Stimulated activated memory B cell treated with anti-CD40 and anti-IgM and Interleukin-4, amounts not matched to agents 10 μg/mL and 1 μg/mL and 100 μg/mL, for 72 hours (primary cell): ENCODE data around the gene HILPDA.

ENCODE experiments used
- ATAC-seq: fragments of 150-1000 bp; cut with Tn5 transposase; 2 replicates; pipeline ENCODE4 v1.10.0; 2021
- H3K27ac Mint-ChIP-seq: one replicate; pipeline ENCODE4 v1.8.0; 2022; ENCODE audit warnings: mild to moderate bottlenecking, mixed read lengths
- H3K27me3 Mint-ChIP-seq: one replicate; pipeline ENCODE4 v1.8.0; 2022; ENCODE audit warnings: mixed read lengths
- H3K36me3 Mint-ChIP-seq: one replicate; pipeline ENCODE4 v1.8.0; 2022; ENCODE audit warnings: mixed read lengths
- H3K4me1 Mint-ChIP-seq: one replicate; pipeline ENCODE4 v1.8.0; 2022; ENCODE audit warnings: mixed read lengths
- H3K4me3 Mint-ChIP-seq: one replicate; pipeline ENCODE4 v1.8.0; 2022; ENCODE audit warnings: mild to moderate bottlenecking, moderate library complexity, mixed read lengths
- H3K9me3 Mint-ChIP-seq: one replicate; pipeline ENCODE4 v1.8.0; 2022; ENCODE audit warnings: mixed read lengths

The HILPDA gene, protein sequence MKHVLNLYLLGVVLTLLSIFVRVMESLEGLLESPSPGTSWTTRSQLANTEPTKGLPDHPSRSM

DNA sequence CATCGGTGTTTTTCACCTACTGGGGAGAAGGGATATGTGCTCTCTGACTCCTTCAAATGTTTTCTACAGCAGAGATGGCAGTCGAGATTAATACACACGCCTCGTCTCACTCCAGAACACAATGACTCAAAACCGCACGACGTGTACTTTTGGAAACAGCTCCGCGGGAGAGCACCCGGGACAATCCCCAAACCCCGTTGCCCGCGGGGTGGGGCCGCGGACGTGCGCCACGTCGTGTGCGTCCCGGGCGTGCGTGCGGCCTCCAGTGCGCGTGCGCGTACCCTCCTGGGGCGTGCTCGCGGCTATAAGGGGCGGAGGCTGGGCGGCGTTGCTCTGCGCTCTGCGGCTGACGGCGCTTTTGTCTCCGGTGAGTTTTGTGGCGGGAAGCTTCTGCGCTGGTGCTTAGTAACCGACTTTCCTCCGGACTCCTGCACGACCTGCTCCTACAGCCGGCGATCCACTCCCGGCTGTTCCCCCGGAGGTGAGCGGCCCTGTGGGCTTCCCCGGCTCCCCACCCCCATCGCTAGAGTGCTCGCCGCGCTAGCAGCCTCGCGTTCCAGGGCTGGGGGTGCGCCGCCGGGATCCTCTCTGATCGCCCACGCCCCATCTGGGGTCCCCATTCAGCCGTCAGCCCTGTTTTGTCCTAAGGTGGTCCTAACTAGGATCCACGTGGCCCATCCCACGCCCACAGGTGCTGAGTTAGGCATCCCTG lies at the start of gene HILPDA:
Gene HILPDA (plus strand): TSS at position 336 of the 712 bp plus-strand sequence. CDS start 1,391 bp downstream, outside the sequence.
- H3K4me1 Mint-ChIP-seq: peaks cover 52% of the 10 kb centered on the region
- peak; percentile 96 for ATAC-seq
- H3K4me3 Mint-ChIP-seq: peak within 1 kb of the TSS; percentile 93
- H3K9me3 Mint-ChIP-seq: no peaks in the 10 kb centered on the region
- no peaks in the 10 kb centered on the region for H3K27me3 Mint-ChIP-seq
- H3K27ac Mint-ChIP-seq: peak within 1 kb of the TSS; percentile 98
- peaks cover 11% of the 10 kb centered on the region for H3K36me3 Mint-ChIP-seq

DNA sequence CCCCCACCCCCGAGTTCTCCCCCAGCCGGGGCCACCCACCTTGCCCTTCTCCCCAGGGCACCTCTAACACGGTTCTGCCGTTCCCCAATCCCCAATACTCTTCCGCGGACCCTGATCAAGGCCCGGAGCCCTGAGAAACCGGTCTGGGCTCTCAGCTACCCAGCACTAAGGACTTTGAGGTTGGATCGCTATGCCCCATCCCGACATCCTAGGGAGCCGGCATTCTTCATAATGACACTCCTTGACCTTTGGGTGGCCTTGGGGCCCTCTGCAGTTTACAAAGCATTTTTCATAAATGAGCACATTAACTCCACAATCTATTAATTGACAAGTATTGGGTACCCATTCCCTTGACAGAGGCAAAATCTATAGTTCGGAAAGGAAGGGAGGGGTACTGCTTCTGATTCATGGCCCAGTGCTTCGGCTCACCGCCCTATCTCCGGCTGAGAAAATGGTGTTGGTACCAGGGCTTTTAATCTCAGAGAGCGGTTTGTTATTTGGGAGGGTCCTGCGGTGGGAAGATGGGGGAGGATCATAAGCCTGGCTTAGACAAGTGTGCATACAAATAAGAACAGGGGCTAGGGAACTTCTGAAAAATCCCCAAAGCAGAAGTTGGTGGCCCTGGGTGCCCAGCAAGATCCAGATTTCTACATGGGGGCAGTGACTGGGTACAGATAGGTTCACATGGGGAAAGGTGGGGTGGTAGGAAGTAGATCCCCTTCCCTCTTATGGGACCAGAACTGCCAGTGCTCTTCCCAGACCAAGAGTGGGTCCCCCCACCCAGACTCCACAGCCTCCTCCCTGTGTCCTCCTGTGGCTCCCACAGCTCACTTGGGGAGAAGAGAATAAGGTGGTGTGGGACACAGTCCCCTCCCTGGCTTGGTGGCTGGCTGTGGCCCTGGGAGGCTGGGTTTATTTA lies 49.1 kb upstream of the HILPDA start:
- Mint-ChIP-seq H3K4me3 (peak overlapping the region; percentile 88), H3K27me3 (no peaks in the 10 kb centered on the region), H3K4me1 (peaks cover 57% of the 10 kb centered on the region), H3K27ac (peak overlapping the region; percentile 79), H3K36me3 (peaks cover 9% of the 10 kb centered on the region), H3K9me3 (no peaks in the 10 kb centered on the region)
- no peak for ATAC-seq

DNA sequence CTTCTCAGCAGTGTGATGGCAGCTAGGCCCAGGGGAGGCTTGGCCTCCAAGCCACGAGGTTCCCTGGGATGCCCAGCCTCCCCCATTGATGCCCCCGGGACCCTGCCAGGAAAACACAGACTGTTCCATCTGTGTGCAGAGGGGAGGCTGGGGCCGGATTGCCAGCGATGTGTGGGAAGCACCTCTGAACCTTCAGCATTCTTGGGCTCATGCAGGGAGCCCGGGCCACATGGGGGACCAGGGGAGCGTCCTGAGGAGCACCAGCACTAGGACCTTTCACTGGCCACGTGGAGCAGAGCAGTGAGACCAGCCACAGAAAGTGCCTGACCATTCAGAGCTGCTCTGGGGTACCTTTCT lies 48.5 kb upstream of the HILPDA start:
- Mint-ChIP-seq H3K4me1 (peaks cover 57% of the 10 kb centered on the region), H3K4me3 (no peak overlapping the region), H3K9me3 (no peaks in the 10 kb centered on the region), H3K27ac (peak overlapping the region; percentile 79), H3K27me3 (no peaks in the 10 kb centered on the region), H3K36me3 (peaks cover 7% of the 10 kb centered on the region)
- no peak for ATAC-seq

GRCh38 chr7:128407751-128408708 lies 47.6 kb upstream of the HILPDA start:
- Mint-ChIP-seq H3K36me3 (peaks cover 7% of the 10 kb centered on the region), H3K27me3 (no peaks in the 10 kb centered on the region), H3K4me3 (peak overlapping the region; percentile 93), H3K9me3 (no peaks in the 10 kb centered on the region), H3K4me1 (peaks cover 57% of the 10 kb centered on the region), H3K27ac (peak overlapping the region; percentile 9)
- no peak for ATAC-seq

- no peaks in the 10 kb centered on the region for H3K27me3 Mint-ChIP-seq
- H3K4me1 Mint-ChIP-seq: peaks cover 49% of the 10 kb centered on the region
- H3K27ac Mint-ChIP-seq: peak overlapping the region; percentile 75
- H3K36me3 Mint-ChIP-seq: no peaks in the 10 kb centered on the region
- ATAC-seq: no peak
- H3K4me3 Mint-ChIP-seq: peak overlapping the region; percentile 93
- H3K9me3 Mint-ChIP-seq: no peaks in the 10 kb centered on the region
Measured at GRCh38 chr7:128408709-128409595, 46.7 kb upstream of the HILPDA start.

GRCh38 chr7:128409596-128410450 lies 45.9 kb upstream of the HILPDA start, which contains the start of gene IMPDH1:
TSS of gene IMPDH1 (minus strand) at chr7:128409982. CDS start at chr7:128409901, 81 bp downstream.
- H3K4me1 Mint-ChIP-seq: peaks cover 40% of the 10 kb centered on the region
- ATAC-seq: peak; percentile 92
- no peaks in the 10 kb centered on the region for H3K27me3 Mint-ChIP-seq
- no peaks in the 10 kb centered on the region for H3K36me3 Mint-ChIP-seq
- H3K9me3 Mint-ChIP-seq: no peaks in the 10 kb centered on the region
- H3K4me3 Mint-ChIP-seq: peak within 1 kb of the TSS; percentile 93
- H3K27ac Mint-ChIP-seq: peak within 1 kb of the TSS; percentile 75

DNA sequence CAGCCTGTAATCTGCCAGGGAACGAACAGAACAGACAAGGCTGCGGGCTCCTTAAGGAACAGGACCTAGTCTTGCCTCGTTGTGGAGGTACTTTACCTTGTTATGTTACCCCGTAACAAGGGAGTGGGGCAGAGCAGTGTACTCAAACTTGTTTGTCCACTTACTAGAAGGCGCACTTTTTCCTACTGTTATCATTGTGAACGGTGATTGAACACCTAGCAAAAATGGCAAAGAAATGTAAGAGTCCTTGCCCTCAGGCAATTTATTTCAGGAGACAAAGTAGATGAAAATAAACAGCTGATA lies 45.3 kb upstream of the HILPDA start:
- Mint-ChIP-seq H3K4me1 (peaks cover 36% of the 10 kb centered on the region), H3K36me3 (no peaks in the 10 kb centered on the region), H3K27me3 (no peaks in the 10 kb centered on the region), H3K4me3 (peak overlapping the region; percentile 93), H3K27ac (peak overlapping the region; percentile 75), H3K9me3 (no peaks in the 10 kb centered on the region)
- ATAC-seq: no peak

DNA sequence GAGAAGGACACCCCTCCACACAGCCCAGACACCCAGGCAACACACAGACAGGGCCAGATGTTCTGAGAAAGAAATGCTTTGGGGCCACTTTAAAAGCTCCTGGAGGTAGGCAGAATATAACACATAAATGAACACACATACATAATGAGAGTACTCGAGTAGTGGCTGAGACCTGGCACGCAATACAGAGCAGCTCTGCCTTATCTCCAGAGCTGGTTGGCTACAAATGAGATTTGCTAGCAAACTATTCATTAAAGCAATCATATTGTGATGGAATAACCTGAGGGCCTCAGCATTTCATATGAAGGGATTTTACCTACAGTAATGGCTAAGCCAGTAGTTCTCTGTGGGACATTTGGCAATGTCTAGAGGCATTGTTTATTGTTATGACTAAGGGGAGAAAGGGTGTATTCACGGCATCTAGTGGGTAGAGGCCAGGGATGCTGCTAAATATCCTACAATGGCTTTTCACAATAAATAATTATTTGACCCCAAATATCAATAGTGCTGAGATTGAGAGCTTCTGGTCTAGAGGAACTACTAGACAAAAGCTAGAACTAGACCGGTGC lies 40.4 kb upstream of the HILPDA start:
- Mint-ChIP-seq H3K36me3 (no peaks in the 10 kb centered on the region), H3K27me3 (no peaks in the 10 kb centered on the region), H3K9me3 (no peaks in the 10 kb centered on the region), H3K27ac (no peak overlapping the region), H3K4me3 (no peak overlapping the region), H3K4me1 (peaks cover 2% of the 10 kb centered on the region)
- ATAC-seq: no peak

DNA sequence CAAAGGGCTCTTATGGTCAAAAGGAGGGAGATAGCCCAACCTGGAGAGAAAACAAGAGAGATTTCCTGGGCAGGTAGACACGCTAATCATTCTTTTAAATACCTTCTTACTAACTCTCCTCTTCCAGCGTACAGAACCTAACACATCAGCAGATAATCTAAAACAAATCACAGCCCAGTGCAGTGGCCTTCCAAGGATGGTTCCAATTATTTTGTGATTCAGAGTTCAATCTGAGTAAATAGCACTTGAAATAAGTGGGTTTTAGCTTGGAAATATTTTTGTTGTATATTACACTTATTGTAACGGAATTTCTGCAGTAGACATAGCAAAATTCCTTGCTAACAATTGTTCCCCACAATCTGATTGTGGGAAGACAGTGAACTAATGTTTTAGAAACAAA lies 38.6 kb upstream of the HILPDA start:
- H3K27ac Mint-ChIP-seq: no peak overlapping the region
- no peak overlapping the region for H3K4me3 Mint-ChIP-seq
- no peaks in the 10 kb centered on the region for H3K36me3 Mint-ChIP-seq
- no peaks in the 10 kb centered on the region for H3K4me1 Mint-ChIP-seq
- H3K9me3 Mint-ChIP-seq: no peaks in the 10 kb centered on the region
- no peaks in the 10 kb centered on the region for H3K27me3 Mint-ChIP-seq
- ATAC-seq: no peak

DNA sequence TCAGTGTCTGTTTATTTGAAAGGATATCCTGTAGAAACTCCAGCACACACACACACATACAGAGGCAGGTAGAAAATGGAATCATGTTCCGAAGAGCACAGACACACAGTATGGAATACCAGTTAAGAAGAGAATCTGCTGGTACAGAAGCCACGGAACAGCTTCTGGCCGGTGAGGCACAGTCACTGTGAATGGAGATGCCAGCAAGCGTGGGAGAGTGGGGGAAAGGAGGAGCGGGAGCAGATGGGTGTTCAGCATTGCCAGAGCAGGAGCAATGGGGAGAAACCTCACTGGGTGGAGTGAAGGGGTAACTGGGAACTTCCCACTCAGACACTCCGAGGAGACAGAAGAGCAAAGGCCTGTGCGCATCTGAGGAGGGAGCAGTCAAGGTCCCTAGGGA lies 36.4 kb upstream of the HILPDA start:
- Mint-ChIP-seq H3K27me3 (no peaks in the 10 kb centered on the region), H3K4me3 (no peak overlapping the region), H3K36me3 (no peaks in the 10 kb centered on the region), H3K27ac (no peak overlapping the region), H3K4me1 (no peaks in the 10 kb centered on the region), H3K9me3 (no peaks in the 10 kb centered on the region)
- ATAC-seq: no peak

- no peak overlapping the region for H3K27ac Mint-ChIP-seq
- H3K9me3 Mint-ChIP-seq: no peaks in the 10 kb centered on the region
- H3K4me1 Mint-ChIP-seq: no peaks in the 10 kb centered on the region
- H3K27me3 Mint-ChIP-seq: no peaks in the 10 kb centered on the region
- H3K4me3 Mint-ChIP-seq: no peak overlapping the region
- no peaks in the 10 kb centered on the region for H3K36me3 Mint-ChIP-seq
- no peak for ATAC-seq
Measured at GRCh38 chr7:128420773-128421172, 34.9 kb upstream of the HILPDA start.

DNA sequence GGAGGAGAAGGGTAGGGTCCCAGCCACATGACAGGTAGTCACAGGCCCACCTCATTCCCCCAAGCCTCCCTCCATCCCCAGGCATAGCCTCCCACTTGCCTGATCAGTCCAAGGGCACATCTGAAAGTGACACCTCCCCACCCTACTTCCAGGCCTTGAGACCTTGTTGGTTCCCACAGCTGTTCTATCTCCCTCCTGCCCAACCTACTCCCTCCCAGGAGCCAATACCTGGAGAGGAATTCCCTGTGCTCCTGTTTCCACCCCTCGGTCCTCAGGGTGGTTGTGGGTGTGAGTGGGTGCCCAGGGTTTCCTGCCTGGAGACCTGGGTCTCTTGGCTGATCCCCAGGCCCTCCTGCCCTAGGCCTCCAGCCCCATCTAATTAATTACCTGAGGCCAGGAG lies 34.3 kb upstream of the HILPDA start:
- no peak for ATAC-seq
- Mint-ChIP-seq H3K27ac (no peak overlapping the region), H3K36me3 (no peaks in the 10 kb centered on the region), H3K4me3 (no peak overlapping the region), H3K27me3 (no peaks in the 10 kb centered on the region), H3K4me1 (no peaks in the 10 kb centered on the region), H3K9me3 (no peaks in the 10 kb centered on the region)

DNA sequence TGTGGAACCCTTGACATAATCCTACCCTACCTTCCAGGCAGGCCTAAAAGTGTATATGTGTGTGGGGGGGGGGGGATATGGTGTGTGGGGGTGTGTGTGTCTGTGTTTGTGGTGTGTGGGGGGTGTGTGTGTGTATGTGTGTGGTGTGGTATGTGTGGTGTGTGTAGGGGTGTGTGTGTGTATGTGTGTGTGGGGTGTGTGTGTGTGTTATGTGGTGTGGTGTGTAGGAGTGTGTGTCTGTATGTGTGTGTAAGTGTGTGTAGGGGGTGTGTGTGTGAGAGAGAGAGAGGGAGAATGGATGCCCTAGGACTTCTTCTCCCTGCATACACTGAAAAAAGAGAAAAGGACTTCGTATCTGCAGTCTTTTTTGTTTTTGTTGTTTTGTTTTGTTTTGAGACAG lies 33.6 kb upstream of the HILPDA start:
- Mint-ChIP-seq H3K27me3 (no peaks in the 10 kb centered on the region), H3K9me3 (no peaks in the 10 kb centered on the region), H3K4me3 (no peak overlapping the region), H3K36me3 (no peaks in the 10 kb centered on the region), H3K4me1 (no peaks in the 10 kb centered on the region), H3K27ac (no peak overlapping the region)
- ATAC-seq: no peak
